Measurements from ENCODE around the gene PLEKHJ1.

Gene PLEKHJ1

GRCh38 chr19:2269244-2270156, 33.4 kb upstream of the PLEKHJ1 start:
- Histone ChIP-seq H3K27me3 (ENCODE audit: control insufficient read depth in 2 of 2, insufficient read depth in 2 of 2, low read length in 2 of 2) (no peaks in the 10 kb centered on the region), H3K4me1 (ENCODE audit: control insufficient read depth in 2 of 2, insufficient read depth in 2 of 2, low read length in 2 of 2) (peaks cover 38 to 44% of the 10 kb centered on the region in 2 donors), H3K36me3 (ENCODE audit: control insufficient read depth in 2 of 2, insufficient read depth in 2 of 2, low read length in 2 of 2) (peaks cover 11 to 16% of the 10 kb centered on the region in 2 donors), H3K9ac (ENCODE audit: low read depth in 1 of 2, low read length in 2 of 2) (peak overlapping the region; percentile 91 to 99), H3K9me3 (ENCODE audit: control insufficient read depth in 2 of 2, low read length in 2 of 2) (no peaks in the 10 kb centered on the region), H3K27ac (ENCODE audit: low read depth in 2 of 2, low read length in 2 of 2) (peak overlapping the region; percentile 97 to 99), H3K4me3 (ENCODE audit: low read length in 2 of 2) (peak overlapping the region; percentile 91 to 98)

GRCh38 chr19:2268861-2269243, 32.7 kb upstream of the PLEKHJ1 start:
- H3K9ac ChIP-seq (ENCODE audit: low read depth in 1 of 2, low read length in 2 of 2), result peak overlapping the region; percentile 70 to 72

GRCh38 chr19:2268480-2268830, 32.3 kb upstream of the PLEKHJ1 start:
- Histone ChIP-seq H3K27ac (ENCODE audit: low read depth in 2 of 2, low read length in 2 of 2) (no peak overlapping the region), H3K27me3 (ENCODE audit: control insufficient read depth in 2 of 2, insufficient read depth in 2 of 2, low read length in 2 of 2) (no peaks in the 10 kb centered on the region), H3K9ac (ENCODE audit: low read depth in 1 of 2, low read length in 2 of 2) (no peak overlapping the region)

More at GRCh38 chr19:2268861-2269243, 32.7 kb upstream of the PLEKHJ1 start:
- peak overlapping the region; percentile 81 for H3K4me3 ChIP-seq (ENCODE audit: low read length in 2 of 2)
- H3K36me3 ChIP-seq (ENCODE audit: control insufficient read depth in 2 of 2, insufficient read depth in 2 of 2, low read length in 2 of 2), result peaks cover 11 to 14% of the 10 kb centered on the region in 2 donors
- H3K27me3 ChIP-seq (ENCODE audit: control insufficient read depth in 2 of 2, insufficient read depth in 2 of 2, low read length in 2 of 2), result no peaks in the 10 kb centered on the region
- H3K9me3 ChIP-seq (ENCODE audit: control insufficient read depth in 2 of 2, low read length in 2 of 2), result no peaks in the 10 kb centered on the region
- H3K27ac ChIP-seq (ENCODE audit: low read depth in 2 of 2, low read length in 2 of 2), result peak overlapping the region; percentile 54 to 67
- peaks cover 34 to 38% of the 10 kb centered on the region in 2 donors for H3K4me1 ChIP-seq (ENCODE audit: control insufficient read depth in 2 of 2, insufficient read depth in 2 of 2, low read length in 2 of 2)

GRCh38 chr19:2266183-2266993, 30.3 kb upstream of the PLEKHJ1 start:
- Histone ChIP-seq H3K4me1 (ENCODE audit: control insufficient read depth in 2 of 2, insufficient read depth in 2 of 2, low read length in 2 of 2) (peaks cover 15 to 21% of the 10 kb centered on the region in 2 donors), H3K27me3 (ENCODE audit: control insufficient read depth in 2 of 2, insufficient read depth in 2 of 2, low read length in 2 of 2) (no peaks in the 10 kb centered on the region), H3K27ac (ENCODE audit: low read depth in 2 of 2, low read length in 2 of 2) (peak overlapping the region; percentile 51 to 52), H3K4me3 (ENCODE audit: low read length in 2 of 2) (no peak overlapping the region), H3K9me3 (ENCODE audit: control insufficient read depth in 2 of 2, low read length in 2 of 2) (no peaks in the 10 kb centered on the region), H3K9ac (ENCODE audit: low read depth in 1 of 2, low read length in 2 of 2) (peak overlapping the region in 1 of 2 donors; percentile 36), H3K36me3 (ENCODE audit: control insufficient read depth in 2 of 2, insufficient read depth in 2 of 2, low read length in 2 of 2) (peaks cover 0 to 1% of the 10 kb centered on the region in 2 donors)

More at GRCh38 chr19:2268480-2268830, 32.3 kb upstream of the PLEKHJ1 start:
- Histone ChIP-seq H3K4me1 (ENCODE audit: control insufficient read depth in 2 of 2, insufficient read depth in 2 of 2, low read length in 2 of 2) (peaks cover 32 to 34% of the 10 kb centered on the region in 2 donors), H3K9me3 (ENCODE audit: control insufficient read depth in 2 of 2, low read length in 2 of 2) (no peaks in the 10 kb centered on the region), H3K4me3 (ENCODE audit: low read length in 2 of 2) (peak overlapping the region; percentile 81), H3K36me3 (ENCODE audit: control insufficient read depth in 2 of 2, insufficient read depth in 2 of 2, low read length in 2 of 2) (peaks cover 11 to 14% of the 10 kb centered on the region in 2 donors)

- no peak overlapping the region for H3K4me3 ChIP-seq (ENCODE audit: low read length in 2 of 2)
- H3K36me3 ChIP-seq (ENCODE audit: control insufficient read depth in 2 of 2, insufficient read depth in 2 of 2, low read length in 2 of 2), result no peaks in the 10 kb centered on the region
- peak overlapping the region; percentile 48 to 59 for H3K27ac ChIP-seq (ENCODE audit: low read depth in 2 of 2, low read length in 2 of 2)
- no peak overlapping the region for H3K9ac ChIP-seq (ENCODE audit: low read depth in 1 of 2, low read length in 2 of 2)
- H3K9me3 ChIP-seq (ENCODE audit: control insufficient read depth in 2 of 2, low read length in 2 of 2), result no peaks in the 10 kb centered on the region
- no peaks in the 10 kb centered on the region for H3K27me3 ChIP-seq (ENCODE audit: control insufficient read depth in 2 of 2, insufficient read depth in 2 of 2, low read length in 2 of 2)
- H3K4me1 ChIP-seq (ENCODE audit: control insufficient read depth in 2 of 2, insufficient read depth in 2 of 2, low read length in 2 of 2), result peaks cover 6 to 9% of the 10 kb centered on the region in 2 donors
Observed at GRCh38 chr19:2261438-2262172, 25.5 kb upstream of the PLEKHJ1 start.

GRCh38 chr19:2260341-2260805, 24.2 kb upstream of the PLEKHJ1 start:
- H3K27ac ChIP-seq (ENCODE audit: low read depth in 2 of 2, low read length in 2 of 2), result peak overlapping the region; percentile 54 to 72
- H3K9me3 ChIP-seq (ENCODE audit: control insufficient read depth in 2 of 2, low read length in 2 of 2), result no peaks in the 10 kb centered on the region
- peak overlapping the region; percentile 40 to 41 for H3K4me3 ChIP-seq (ENCODE audit: low read length in 2 of 2)
- no peaks in the 10 kb centered on the region for H3K27me3 ChIP-seq (ENCODE audit: control insufficient read depth in 2 of 2, insufficient read depth in 2 of 2, low read length in 2 of 2)
- H3K9ac ChIP-seq (ENCODE audit: low read depth in 1 of 2, low read length in 2 of 2), result peak overlapping the region in 1 of 2 donors; percentile 24
- no peaks in the 10 kb centered on the region for H3K36me3 ChIP-seq (ENCODE audit: control insufficient read depth in 2 of 2, insufficient read depth in 2 of 2, low read length in 2 of 2)
- peaks cover 0 to 5% of the 10 kb centered on the region in 2 donors for H3K4me1 ChIP-seq (ENCODE audit: control insufficient read depth in 2 of 2, insufficient read depth in 2 of 2, low read length in 2 of 2)

- H3K27me3 ChIP-seq (ENCODE audit: control insufficient read depth in 2 of 2, insufficient read depth in 2 of 2, low read length in 2 of 2), result no peaks in the 10 kb centered on the region
Observed at GRCh38 chr19:2259336-2259735, 23.2 kb upstream of the PLEKHJ1 start.

GRCh38 chr19:2255982-2256685, 20.0 kb upstream of the PLEKHJ1 start, which contains the start of gene JSRP1:
Gene JSRP1 (minus strand): TSS chr19:2256417. CDS start chr19:2255314, 1,103 bp downstream.
- Histone ChIP-seq H3K27ac (ENCODE audit: low read depth in 2 of 2, low read length in 2 of 2) (no peak within 1 kb of the TSS), H3K9me3 (ENCODE audit: control insufficient read depth in 2 of 2, low read length in 2 of 2) (no peaks in the 10 kb centered on the region), H3K4me3 (ENCODE audit: low read length in 2 of 2) (peak within 1 kb of the TSS in 1 of 2 donors; percentile 13), H3K36me3 (ENCODE audit: control insufficient read depth in 2 of 2, insufficient read depth in 2 of 2, low read length in 2 of 2) (no peaks in the 10 kb centered on the region), H3K27me3 (ENCODE audit: control insufficient read depth in 2 of 2, insufficient read depth in 2 of 2, low read length in 2 of 2) (peaks cover 20 to 25% of the 10 kb centered on the region in 2 donors), H3K9ac (ENCODE audit: low read depth in 1 of 2, low read length in 2 of 2) (no peak within 1 kb of the TSS), H3K4me1 (ENCODE audit: control insufficient read depth in 2 of 2, insufficient read depth in 2 of 2, low read length in 2 of 2) (peaks cover 10 to 13% of the 10 kb centered on the region in 2 donors)

More at GRCh38 chr19:2259336-2259735, 23.2 kb upstream of the PLEKHJ1 start:
- H3K9me3 ChIP-seq (ENCODE audit: control insufficient read depth in 2 of 2, low read length in 2 of 2), result no peaks in the 10 kb centered on the region
- H3K9ac ChIP-seq (ENCODE audit: low read depth in 1 of 2, low read length in 2 of 2), result no peak overlapping the region
- H3K4me3 ChIP-seq (ENCODE audit: low read length in 2 of 2), result no peak overlapping the region
- H3K27ac ChIP-seq (ENCODE audit: low read depth in 2 of 2, low read length in 2 of 2), result no peak overlapping the region
- H3K4me1 ChIP-seq (ENCODE audit: control insufficient read depth in 2 of 2, insufficient read depth in 2 of 2, low read length in 2 of 2), result peaks cover 0 to 5% of the 10 kb centered on the region in 2 donors
- no peaks in the 10 kb centered on the region for H3K36me3 ChIP-seq (ENCODE audit: control insufficient read depth in 2 of 2, insufficient read depth in 2 of 2, low read length in 2 of 2)

All from mucosa of rectum (tissue), 2 donors.